PC-3 (cell line): Measurements from ENCODE around the gene B4GALT2. TPM values are rescaled to one million over a fixed set of nuclear protein-coding genes. Genes with fewer than 3 reads are reported as not detected.

ENCODE experiments used
- ATAC-seq: fragments of 200-7000 bp; cut with Tn5 transposase; 2 replicates; pipeline ENCODE4 v1.9.1; 2020; ENCODE audit warnings: mild to moderate bottlenecking, moderate library complexity
- BruUV-seq: library from RNA; stranded (reverse); fragments of 400-500 nt; replicated peaks from 2 replicates; lab custom pipeline; 2021; lab: Mats Ljungman, UMichigan
- CTCF ChIA-PET: fragments of 300-600 bp; sonication (Branson Sonifier 250); formaldehyde crosslinking; loops from one replicate; lab custom pipeline; 2022; ENCODE audit warnings: antibody characterized with exemption; lab: Charles Lee
- POLR2A ChIA-PET: fragments of 300-600 bp; sonication (Branson Sonifier 250); formaldehyde crosslinking; loops from one replicate; lab custom pipeline; 2022; ENCODE audit warnings: antibody characterized with exemption; ENCODE audit not compliant: unreplicated experiment; lab: Charles Lee
- DNase-seq: peaks from one replicate; pipeline ENCODE4 v3.0.0-alpha.2; 2015
- H2AFZ ChIP-seq: fragments of 300-600 bp; sonication (generic); 2 replicates; pipeline ENCODE4 v1.6.0; 2016; ENCODE audit warnings: antibody characterized with exemption, low read length
- H3F3A ChIP-seq: fragments of 300-600 bp; sonication (generic); one replicate; pipeline ENCODE4 v1.6.0; 2017; ENCODE audit warnings: antibody characterized with exemption, low read length, control low read depth, mild to moderate bottlenecking; ENCODE audit not compliant: unreplicated experiment
- H3K27ac ChIP-seq: fragments of 300-600 bp; sonication (generic); 2 replicates; pipeline ENCODE4 v1.5.1; 2016; ENCODE audit warnings: mild to moderate bottlenecking, low read length
- H3K27me3 ChIP-seq: fragments of 300-600 bp; sonication (generic); 2 replicates; pipeline ENCODE4 v1.6.1; 2016; ENCODE audit warnings: low read length, mixed read lengths
- H3K36me3 ChIP-seq: fragments of 300-600 bp; sonication (generic); 2 replicates; pipeline ENCODE4 v1.6.1; 2016; ENCODE audit warnings: low read depth, mixed run types, low read length, mixed read lengths
- H3K4me1 ChIP-seq: fragments of 300-600 bp; sonication (generic); 2 replicates; pipeline ENCODE4 v1.5.1; 2016; ENCODE audit warnings: low read length; ENCODE audit not compliant: insufficient read depth
- H3K4me2 ChIP-seq: fragments of 300-600 bp; sonication (generic); 2 replicates; pipeline ENCODE4 v1.6.0; 2016; ENCODE audit warnings: low read length
- H3K4me3 ChIP-seq: fragments of 300-600 bp; sonication (generic); 2 replicates; pipeline ENCODE4 v1.5.1; 2016; ENCODE audit warnings: mild to moderate bottlenecking, low read length, mixed read lengths
- H3K79me2 ChIP-seq: fragments of 300-600 bp; sonication (generic); 2 replicates; pipeline ENCODE4 v1.6.1; 2017; ENCODE audit warnings: low read length, mixed read lengths
- H3K9ac ChIP-seq: fragments of 300-600 bp; sonication (generic); 2 replicates; pipeline ENCODE4 v1.6.0; 2016; ENCODE audit warnings: mild to moderate bottlenecking, low read length
- H3K9me2 ChIP-seq: fragments of 300-600 bp; sonication (generic); replicated peaks from 2 replicates; pipeline ENCODE4 v1.6.1; 2016; ENCODE audit warnings: mixed run types, low read length, mixed read lengths
- H3K9me3 ChIP-seq: fragments of 300-600 bp; sonication (generic); 2 replicates; pipeline ENCODE4 v1.6.1; 2016; ENCODE audit warnings: low read length, mixed read lengths
- H4K20me1 ChIP-seq: fragments of 300-600 bp; sonication (generic); 2 replicates; pipeline ENCODE4 v1.6.1; 2016; ENCODE audit warnings: low read length, mixed read lengths
- CTCF ChIP-seq: fragments of 300-600 bp; sonication (generic); conservative IDR thresholded peaks from 2 replicates; pipeline ENCODE4 v1.5.1; 2017; ENCODE audit warnings: antibody characterized with exemption, low read depth, mild to moderate bottlenecking, low read length
- EZH2 ChIP-seq: fragments of 300-600 bp; sonication (generic); IDR thresholded peaks from one replicate; pipeline ENCODE4 v1.6.1; 2017; ENCODE audit warnings: antibody characterized with exemption, mild to moderate bottlenecking, low read length; ENCODE audit not compliant: unreplicated experiment
- EZH2phosphoT487 ChIP-seq: fragments of 300-600 bp; sonication (generic); IDR thresholded peaks from 2 replicates; pipeline ENCODE4 v1.6.1; 2018; ENCODE audit warnings: mild to moderate bottlenecking, antibody characterized with exemption, low read length, borderline replicate concordance
- intact Hi-C: fragments of 100-400 bp; cut with micrococcal nuclease; formaldehyde crosslinking; loops from 2 replicates; pipeline ENCODE4 v1.9.0; 2023
- total RNA-seq: library from RNA; depleted of rRNA; stranded (reverse); fragments of >200 nt; gene quantifications from 2 replicates; pipeline ENCODE4 v1.2.3, GENCODE V29; 2014

B4GALT2 gene
- total RNA-seq, 1 experiment from 2014 or later: 103 TPM

- TF ChIP-seq EZH2 (no peak), EZH2phosphoT487 (no peak), CTCF (peak; percentile 67)
- Histone ChIP-seq H3K4me3 (peak overlapping the region; percentile 68), H3K4me1 (peaks cover 56% of the 10 kb centered on the region), H3K9me2 (no peaks in the 10 kb centered on the region), H3K36me3 (no peaks in the 10 kb centered on the region; the same call in 1 of the 2 replicates), H2AFZ (peak overlapping the region; percentile 77), H3F3A (no peaks in the 10 kb centered on the region), H4K20me1 (no peaks in the 10 kb centered on the region), H3K79me2 (peaks cover 6% of the 10 kb centered on the region; the same call in 1 of the 2 replicates), H3K9me3 (no peaks in the 10 kb centered on the region), H3K27ac (peak overlapping the region; percentile 55), H3K27me3 (no peaks in the 10 kb centered on the region), H3K9ac (peak overlapping the region; percentile 64), H3K4me2 (peak overlapping the region; percentile 82)
- POLR2A ChIA-PET: interaction anchor here (0.5 kb wide), 1 partner anchor 169 kb away, joined by 4 read pairs; no protein-coding TSS in a partner anchor
- peak; percentile 53 for ATAC-seq
- intact Hi-C loops: loop anchor here (1.0 to 5.0 kb wide), 4 partner anchors 87 to 406 kb away; no protein-coding TSS in a partner anchor
- TSS peak; percentile 26 for BruUV-seq
- CTCF ChIA-PET: interaction anchor here (0.6 to 3.9 kb wide), 12 partner anchors 12 to 227 kb away, joined by 3 to 83 read pairs (median 4); partner anchors contain the start of genes DPH2, IPO13 and ST3GAL3
- peak; percentile 75 for DNase-seq
Observed at GRCh38 chr1:43934101-43934985, 44.7 kb upstream of the B4GALT2 start.

GRCh38 chr1:43934986-43935324 lies 44.1 kb upstream of the B4GALT2 start:
- Histone ChIP-seq H3K27me3 (no peaks in the 10 kb centered on the region), H3K4me1 (peaks cover 50% of the 10 kb centered on the region), H3F3A (no peaks in the 10 kb centered on the region), H3K9me3 (no peaks in the 10 kb centered on the region), H3K9me2 (no peaks in the 10 kb centered on the region), H3K27ac (no peak overlapping the region), H3K9ac (no peak overlapping the region), H3K4me3 (peak overlapping the region; percentile 68; the same call in 1 of the 2 replicates), H3K79me2 (peaks cover 6% of the 10 kb centered on the region; the same call in 1 of the 2 replicates), H4K20me1 (no peaks in the 10 kb centered on the region), H3K36me3 (no peaks in the 10 kb centered on the region; the same call in 1 of the 2 replicates), H3K4me2 (peak overlapping the region; percentile 82), H2AFZ (no peak overlapping the region)
- intact Hi-C loops: loop anchor here (1.0 to 5.0 kb wide), 4 partner anchors 88 to 406 kb away; no protein-coding TSS in a partner anchor
- TF ChIP-seq EZH2phosphoT487 (no peak), CTCF (no peak), EZH2 (no peak)
- CTCF ChIA-PET: interaction anchor here (0.6 to 3.9 kb wide), 9 partner anchors 11 to 228 kb away, joined by 3 to 83 read pairs (median 4); partner anchors contain the start of genes DPH2 and ST3GAL3
- no peak for DNase-seq
- POLR2A ChIA-PET: no interaction called here
- no TSS peak for BruUV-seq
- no peak for ATAC-seq
